Mesodermal cell (in vitro differentiated cells): ENCODE results near the gene LSAMP.
A peak's percentile ranks its signal among the peaks of the same experiment; 100 is the strongest.
"Not testable (repeated sequence)": the region's sequence is repeated elsewhere in the genome, so short reads cannot be mapped to it uniquely, and the experiment has no call there.

Experiments used
- H3K27ac ChIP-seq: 2 replicates; pipeline ENCODE4 v1.7.0; 2013; ENCODE audit warnings: mild to moderate bottlenecking, low read depth, low read length, moderate library complexity; ENCODE audit not compliant: severe bottlenecking
- H3K36me3 ChIP-seq: 2 replicates; pipeline ENCODE4 v1.7.1; 2013; ENCODE audit warnings: mild to moderate bottlenecking, low read length, moderate library complexity; ENCODE audit not compliant: control insufficient read depth, insufficient read depth
- H3K4me1 ChIP-seq: one replicate; pipeline ENCODE4 v1.7.1; 2013; ENCODE audit warnings: mild to moderate bottlenecking, low read length; ENCODE audit not compliant: insufficient read depth, control insufficient read depth, poor library complexity, severe bottlenecking
- H3K4me3 ChIP-seq: 2 replicates; pipeline ENCODE4 v1.7.0; 2013; ENCODE audit warnings: low read length, control low read depth, mild to moderate bottlenecking; ENCODE audit not compliant: insufficient read depth, poor library complexity, severe bottlenecking; ENCODE audit errors: extremely low read depth
- H3K9me3 ChIP-seq: 2 replicates; pipeline ENCODE4 v1.7.1; 2013; ENCODE audit warnings: mild to moderate bottlenecking, low read length, moderate library complexity; ENCODE audit not compliant: control insufficient read depth
- WGBS, 2 experiments: methylation state at CpG; one replicate each; pipeline ENCODE4 v1.1.5; 2013; ENCODE audit warnings: missing lambda C conversion rate in 2 of 2; ENCODE audit not compliant: insufficient coverage in 2 of 2; 5-methylcytosine and 5-hydroxymethylcytosine counted together

The LSAMP gene

GRCh38 chr3:115791271-115792153, 653.8 kb downstream of the LSAMP start:
- not testable (repeated sequence) for H3K4me3 ChIP-seq

GRCh38 chr3:115790759-115791158, 654.5 kb downstream of the LSAMP start:
- Histone ChIP-seq H3K4me3 (no peak overlapping the region), H3K27ac (peak overlapping the region; percentile 86)

More at GRCh38 chr3:115791271-115792153, 653.8 kb downstream of the LSAMP start:
- not testable (repeated sequence) for H3K36me3 ChIP-seq, H3K9me3 ChIP-seq
- peak overlapping the region; percentile 86 for H3K27ac ChIP-seq
- 85% methylated on average over 27 to 44 of the region's 55 CpGs for WGBS, 2 experiments
- H3K4me1 ChIP-seq, result peaks cover 20% of the 10 kb centered on the region

GRCh38 chr3:115789481-115789880, 655.8 kb downstream of the LSAMP start:
- Histone ChIP-seq H3K27ac (no peak overlapping the region), H3K9me3 (no peaks in the 10 kb centered on the region), H3K4me3 (no peak overlapping the region), H3K4me1 (peaks cover 25% of the 10 kb centered on the region), H3K36me3 (no peaks in the 10 kb centered on the region)
- 89 to 100% methylated on average over 3 to 4 of the region's 4 CpGs for WGBS, 2 experiments

More at GRCh38 chr3:115790759-115791158, 654.5 kb downstream of the LSAMP start:
- peaks cover 20% of the 10 kb centered on the region for H3K4me1 ChIP-seq
- no peaks in the 10 kb centered on the region for H3K36me3 ChIP-seq
- 60 to 74% methylated on average over 2 of the region's 3 CpGs for WGBS, 2 experiments
- no peaks in the 10 kb centered on the region for H3K9me3 ChIP-seq

- no peak overlapping the region for H3K4me3 ChIP-seq
- H3K36me3 ChIP-seq, result no peaks in the 10 kb centered on the region
- no peaks in the 10 kb centered on the region for H3K9me3 ChIP-seq
- H3K4me1 ChIP-seq, result peaks cover 25% of the 10 kb centered on the region
- 88 to 90% methylated on average over 3 of the region's 4 CpGs for WGBS, 2 experiments
- peak overlapping the region; percentile 20 for H3K27ac ChIP-seq
Observed at GRCh38 chr3:115788921-115789470, 656.3 kb downstream of the LSAMP start.

GRCh38 chr3:115787818-115788217, 657.5 kb downstream of the LSAMP start:
- Histone ChIP-seq H3K9me3 (no peaks in the 10 kb centered on the region), H3K4me3 (no peak overlapping the region), H3K4me1 (peaks cover 25% of the 10 kb centered on the region), H3K27ac (no peak overlapping the region), H3K36me3 (no peaks in the 10 kb centered on the region)
- WGBS, 2 experiments, result no CpG with 5 or more reads among the region's 2 CpGs

- no peak overlapping the region for H3K27ac ChIP-seq
Observed at GRCh38 chr3:115785782-115786181, 659.5 kb downstream of the LSAMP start.

GRCh38 chr3:115784739-115785536, 660.3 kb downstream of the LSAMP start:
- H3K4me3 ChIP-seq, result peak overlapping the region; percentile 60
- H3K9me3 ChIP-seq, result no peaks in the 10 kb centered on the region
- H3K36me3 ChIP-seq, result no peaks in the 10 kb centered on the region
- H3K27ac ChIP-seq, result peak overlapping the region; percentile 96
- WGBS, 2 experiments, result 23 to 24% methylated on average over 9 of the region's 11 CpGs
- H3K4me1 ChIP-seq, result peaks cover 13% of the 10 kb centered on the region

More at GRCh38 chr3:115785782-115786181, 659.5 kb downstream of the LSAMP start:
- no peaks in the 10 kb centered on the region for H3K9me3 ChIP-seq
- H3K4me3 ChIP-seq, result no peak overlapping the region
- no peaks in the 10 kb centered on the region for H3K36me3 ChIP-seq
- H3K4me1 ChIP-seq, result peaks cover 18% of the 10 kb centered on the region
- WGBS, 2 experiments, result 94 to 100% methylated on average over 1 to 2 of the region's 4 CpGs

- Histone ChIP-seq H3K36me3 (no peaks in the 10 kb centered on the region), H3K9me3 (no peaks in the 10 kb centered on the region), H3K27ac (peak overlapping the region; percentile 96), H3K4me1 (peaks cover 7% of the 10 kb centered on the region), H3K4me3 (peak overlapping the region; percentile 60)
- WGBS, 2 experiments, result 1% methylated on average over 66 to 68 of the region's 81 CpGs
Observed at GRCh38 chr3:115783938-115784738, 661.1 kb downstream of the LSAMP start.

GRCh38 chr3:115783426-115783825, 661.9 kb downstream of the LSAMP start:
- H3K4me1 ChIP-seq, H3K9me3 ChIP-seq, H3K36me3 ChIP-seq, H3K27ac ChIP-seq: not testable (repeated sequence)
- 89 to 94% methylated on average over 9 to 12 of the region's 13 CpGs for WGBS, 2 experiments
- H3K4me3 ChIP-seq, result peak overlapping the region; percentile 60

GRCh38 chr3:115779011-115779410, 666.3 kb downstream of the LSAMP start:
- no CpG with 5 or more reads among the region's 2 CpGs for WGBS, 2 experiments
- H3K4me1 ChIP-seq, result no peaks in the 10 kb centered on the region
- H3K4me3 ChIP-seq, result no peak overlapping the region
- H3K9me3 ChIP-seq, result no peaks in the 10 kb centered on the region
- no peak overlapping the region for H3K27ac ChIP-seq
- H3K36me3 ChIP-seq, result no peaks in the 10 kb centered on the region
